NCI-H446 (cell line): ENCODE data around the gene GLRA2.

ENCODE experiments used
- DNase-seq, 2 experiments: peaks; one replicate each; lab custom pipeline; 2025; lab: John Stamatoyannopoulos, UW

The GLRA2 gene

GRCh38 chrX:14529290-14529989, at the start of gene GLRA2:
Gene GLRA2 (plus strand): TSS chrX:14529536. CDS start chrX:14530058, 522 bp downstream.
- DNase-seq = no peak

- DNase-seq = no peak
These were observed 39.9 kb upstream of the GLRA2 start for GRCh38 chrX:14489437-14489836.

- no peak for DNase-seq
These were observed 37.6 kb upstream of the GLRA2 start for GRCh38 chrX:14491689-14492088.

GRCh38 chrX:14496674-14497073, 32.7 kb upstream of the GLRA2 start:
- DNase-seq = no peak

- DNase-seq = no peak
These were observed 32.1 kb upstream of the GLRA2 start for GRCh38 chrX:14497184-14497666.

- DNase-seq = peak; percentile 25 to 74
These were observed 28.0 kb upstream of the GLRA2 start for GRCh38 chrX:14501327-14501726.

- no peak for DNase-seq
These were observed 24.3 kb upstream of the GLRA2 start for GRCh38 chrX:14504960-14505538.

- no peak for DNase-seq
These were observed 23.7 kb upstream of the GLRA2 start for GRCh38 chrX:14505648-14506047.

GRCh38 chrX:14506866-14507265, 22.5 kb upstream of the GLRA2 start:
- no peak for DNase-seq

- peak; percentile 36 to 64 for DNase-seq
These were observed 21.2 kb upstream of the GLRA2 start for GRCh38 chrX:14508025-14508690.

GRCh38 chrX:14509325-14510057, 19.8 kb upstream of the GLRA2 start:
- no peak for DNase-seq

- DNase-seq = peak; percentile 41 to 74
These were observed 577 bp upstream of the GLRA2 start for GRCh38 chrX:14528629-14529289.

- no peak for DNase-seq
These were observed 4.5 kb downstream of the GLRA2 start for GRCh38 chrX:14533867-14534266.

GRCh38 chrX:14546190-14546589, 16.9 kb downstream of the GLRA2 start:
- DNase-seq = no peak

GRCh38 chrX:14554131-14554715, 24.9 kb downstream of the GLRA2 start:
- DNase-seq = peak in 1 of 2 experiments; percentile 4

- DNase-seq = no peak
These were observed 34.7 kb downstream of the GLRA2 start for GRCh38 chrX:14564058-14564457.

GRCh38 chrX:14573161-14573560, 43.8 kb downstream of the GLRA2 start:
- no peak for DNase-seq

GRCh38 chrX:14581081-14581480, 51.7 kb downstream of the GLRA2 start:
- DNase-seq = no peak

- DNase-seq = no peak
These were observed 55.2 kb downstream of the GLRA2 start for GRCh38 chrX:14584548-14584947.

- no peak for DNase-seq
These were observed 60.9 kb downstream of the GLRA2 start for GRCh38 chrX:14590216-14590615.

- DNase-seq = no peak
These were observed 61.5 kb downstream of the GLRA2 start for GRCh38 chrX:14590693-14591424.
